Upper lobe of left lung (tissue), 6 donors: ENCODE measurements around the gene VEPH1. TPM values are rescaled to one million over a fixed set of nuclear protein-coding genes. Genes with fewer than 3 reads are reported as not detected.

Experiments
- ATAC-seq, 2 donors: fragments of 200-7000 bp; cut with Tn5 transposase; one replicate each; pipeline ENCODE4 v1.9.1; 2022; ENCODE audit warnings: mild to moderate bottlenecking in 2 of 2, moderate library complexity in 2 of 2; ENCODE audit not compliant: low FRiP score in 2 of 2
- DNase-seq, 2 donors: peaks; one replicate each; pipeline ENCODE4 v3.0.0-alpha.2; 2019 to 2020
- H3K27ac ChIP-seq, 4 donors: fragments of 200-600 bp; sonication (generic); one replicate each; pipeline ENCODE4 v1.5.1; 2016 to 2019
- H3K27me3 ChIP-seq, 4 donors: fragments of 200-600 bp; sonication (generic); one replicate each; pipeline ENCODE4 v1.5.1; 2017 to 2019
- H3K36me3 ChIP-seq, 4 donors: fragments of 200-600 bp; sonication (generic); one replicate each; pipeline ENCODE4 v1.5.1; 2016 to 2019
- H3K4me1 ChIP-seq, 4 donors: fragments of 200-600 bp; sonication (generic); one replicate each; pipeline ENCODE4 v1.5.1; 2018 to 2019
- H3K4me3 ChIP-seq, 4 donors: fragments of 200-600 bp; sonication (generic); one replicate each; pipeline ENCODE4 v1.5.1; 2017 to 2019; ENCODE audit warnings: mild to moderate bottlenecking in 2 of 4, moderate library complexity in 1 of 4
- H3K9me3 ChIP-seq, 4 donors: fragments of 200-600 bp; sonication (generic); one replicate each; pipeline ENCODE4 v1.5.1; 2018 to 2019
- EP300 ChIP-seq, 4 donors: sonication (generic); formaldehyde crosslinking; IDR thresholded peaks; one replicate each; pipeline ENCODE4 v1.5.1; 2017; ENCODE audit warnings: antibody characterized with exemption in 4 of 4, control low read depth in 2 of 4
- POLR2A ChIP-seq, 4 donors: fragments of 450-650 bp; IDR thresholded peaks; one replicate each; pipeline ENCODE4 v1.5.1; 2016 to 2017; ENCODE audit warnings: antibody characterized with exemption in 4 of 4, mild to moderate bottlenecking in 2 of 4
- POLR2AphosphoS5 ChIP-seq, 2 donors: sonication (generic); formaldehyde crosslinking; IDR thresholded peaks; one replicate each; pipeline ENCODE4 v1.5.1; 2017; ENCODE audit warnings: antibody characterized with exemption in 2 of 2
- WGBS, 2 donors: methylation state at CpG; one replicate each; pipeline ENCODE4 v1.1.5; 2017 to 2018; 5-methylcytosine and 5-hydroxymethylcytosine counted together
- total RNA-seq, 6 donors: library from RNA; depleted of rRNA in 4 of 6; stranded (reverse); fragments of >200 nt in 4 of 6; gene quantifications; one replicate each; pipeline versions ENCODE4 v1.1.0 to v1.2.1, GENCODE V29; 2016 to 2021
- TF ChIP-seq, protein P1 (sequence below), 6 experiments: fragments of 450-650 bp in 4 of 6; fragments of 200-600 bp in 2 of 6; sonication (generic) in 2 of 6; IDR thresholded peaks; one replicate each; pipeline ENCODE4 v1.5.1; 2016 to 2019; ENCODE audit warnings: antibody characterized with exemption in 6 of 6
- donor health status: DM: no; HTN: no; CAD: no; lungs with moderate emphysema.
- donor health status: DM: no; HTN: yes; CAD: no; lungs with severe emphysema.

VEPH1 gene
- total RNA-seq, 6 donors from 2014 or later: 78.6 to 229 (median 178) TPM

- H3K36me3 ChIP-seq: no peaks in the 10 kb centered on the region
- no peak for TF ChIP-seq POLR2A (IDR thresholded peaks at IDR 0.05)
- TF ChIP-seq, protein P1, sequence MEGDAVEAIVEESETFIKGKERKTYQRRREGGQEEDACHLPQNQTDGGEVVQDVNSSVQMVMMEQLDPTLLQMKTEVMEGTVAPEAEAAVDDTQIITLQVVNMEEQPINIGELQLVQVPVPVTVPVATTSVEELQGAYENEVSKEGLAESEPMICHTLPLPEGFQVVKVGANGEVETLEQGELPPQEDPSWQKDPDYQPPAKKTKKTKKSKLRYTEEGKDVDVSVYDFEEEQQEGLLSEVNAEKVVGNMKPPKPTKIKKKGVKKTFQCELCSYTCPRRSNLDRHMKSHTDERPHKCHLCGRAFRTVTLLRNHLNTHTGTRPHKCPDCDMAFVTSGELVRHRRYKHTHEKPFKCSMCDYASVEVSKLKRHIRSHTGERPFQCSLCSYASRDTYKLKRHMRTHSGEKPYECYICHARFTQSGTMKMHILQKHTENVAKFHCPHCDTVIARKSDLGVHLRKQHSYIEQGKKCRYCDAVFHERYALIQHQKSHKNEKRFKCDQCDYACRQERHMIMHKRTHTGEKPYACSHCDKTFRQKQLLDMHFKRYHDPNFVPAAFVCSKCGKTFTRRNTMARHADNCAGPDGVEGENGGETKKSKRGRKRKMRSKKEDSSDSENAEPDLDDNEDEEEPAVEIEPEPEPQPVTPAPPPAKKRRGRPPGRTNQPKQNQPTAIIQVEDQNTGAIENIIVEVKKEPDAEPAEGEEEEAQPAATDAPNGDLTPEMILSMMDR (IDR thresholded peaks at IDR 0.05): no peak
- TF ChIP-seq EP300 (IDR thresholded peaks at IDR 0.05): no peak
- no peak for DNase-seq
- H3K4me1 ChIP-seq: no peaks in the 10 kb centered on the region
- no peak overlapping the region for H3K4me3 ChIP-seq
- 52 to 54% methylated on average over 3 of the region's 3 CpGs for WGBS, 2 donors
- no peaks in the 10 kb centered on the region for H3K9me3 ChIP-seq
- no peaks in the 10 kb centered on the region for H3K27me3 ChIP-seq
- ATAC-seq: peak in 1 of 2 donors; percentile 52
- H3K27ac ChIP-seq: no peak overlapping the region
These were observed 51.1 kb downstream of the VEPH1 start for GRCh38 chr3:157452097-157452496.

GRCh38 chr3:157447026-157447694 is 56.1 kb downstream of the VEPH1 start:
- ATAC-seq: peak in 1 of 2 donors; percentile 64

GRCh38 chr3:157445857-157446256 is 57.4 kb downstream of the VEPH1 start:
- Histone ChIP-seq H3K4me3 (no peak overlapping the region), H3K27ac (peak overlapping the region in 1 of 4 donors; percentile 63), H3K4me1 (peaks cover 5 to 27% (median 14%) of the 10 kb centered on the region in 4 donors), H3K9me3 (no peaks in the 10 kb centered on the region), H3K36me3 (peaks cover 0 to 1% (median 0%) of the 10 kb centered on the region in 4 donors), H3K27me3 (no peaks in the 10 kb centered on the region)
- no peak for DNase-seq
- TF ChIP-seq, protein P1 (IDR thresholded peaks at IDR 0.05): no peak
- TF ChIP-seq EP300 (IDR thresholded peaks at IDR 0.05): peak in 1 of 4 donors; percentile 47
- TF ChIP-seq POLR2A (IDR thresholded peaks at IDR 0.05): no peak
- TF ChIP-seq POLR2AphosphoS5 (IDR thresholded peaks at IDR 0.05): peak in 1 of 2 donors; percentile 55
- 58 to 66% methylated on average over 1 of the region's 1 CpG for whole genome bisulfite sequencing, 2 donors
- peak in 1 of 2 donors; percentile 33 for ATAC-seq

More at GRCh38 chr3:157447026-157447694, 56.1 kb downstream of the VEPH1 start:
- WGBS, 2 donors: 37 to 64% methylated on average over 3 of the region's 3 CpGs
- Histone ChIP-seq H3K4me1 (peaks cover 5 to 27% (median 14%) of the 10 kb centered on the region in 4 donors), H3K4me3 (no peak overlapping the region), H3K27ac (no peak overlapping the region), H3K36me3 (no peaks in the 10 kb centered on the region), H3K27me3 (no peaks in the 10 kb centered on the region), H3K9me3 (no peaks in the 10 kb centered on the region)
- TF ChIP-seq, protein P1 (IDR thresholded peaks at IDR 0.05): peak in 4 of 6 experiments; percentile 12 to 33 (median 18)
- TF ChIP-seq POLR2AphosphoS5 (IDR thresholded peaks at IDR 0.05): no peak
- DNase-seq: no peak

- TF ChIP-seq EP300 (IDR thresholded peaks at IDR 0.05) (no peak), POLR2A (IDR thresholded peaks at IDR 0.05) (no peak), POLR2AphosphoS5 (IDR thresholded peaks at IDR 0.05) (no peak)
- TF ChIP-seq, protein P1 (IDR thresholded peaks at IDR 0.05): no peak
- peaks cover 5 to 27% (median 14%) of the 10 kb centered on the region in 4 donors for H3K4me1 ChIP-seq
- DNase-seq (no peak), ATAC-seq (no peak)
- no peak overlapping the region for H3K4me3 ChIP-seq
- H3K36me3 ChIP-seq: peaks cover 0 to 2% (median 0%) of the 10 kb centered on the region in 4 donors
- no peaks in the 10 kb centered on the region for H3K9me3 ChIP-seq
- WGBS, 2 donors: 83 to 100% methylated on average over 1 of the region's 1 CpG
- no peak overlapping the region for H3K27ac ChIP-seq
- H3K27me3 ChIP-seq: no peaks in the 10 kb centered on the region
These were observed 58.4 kb downstream of the VEPH1 start for GRCh38 chr3:157444797-157445184.
